Middle frontal gyrus (tissue), 1 donor: ENCODE data around the gene CARD19.

ENCODE experiments used
- DNase-seq: peaks from one replicate; pipeline ENCODE4 v3.0.0-alpha.2; 2015; ENCODE audit warnings: low spot score; ENCODE audit errors: extremely low spot score

The CARD19 gene

DNA sequence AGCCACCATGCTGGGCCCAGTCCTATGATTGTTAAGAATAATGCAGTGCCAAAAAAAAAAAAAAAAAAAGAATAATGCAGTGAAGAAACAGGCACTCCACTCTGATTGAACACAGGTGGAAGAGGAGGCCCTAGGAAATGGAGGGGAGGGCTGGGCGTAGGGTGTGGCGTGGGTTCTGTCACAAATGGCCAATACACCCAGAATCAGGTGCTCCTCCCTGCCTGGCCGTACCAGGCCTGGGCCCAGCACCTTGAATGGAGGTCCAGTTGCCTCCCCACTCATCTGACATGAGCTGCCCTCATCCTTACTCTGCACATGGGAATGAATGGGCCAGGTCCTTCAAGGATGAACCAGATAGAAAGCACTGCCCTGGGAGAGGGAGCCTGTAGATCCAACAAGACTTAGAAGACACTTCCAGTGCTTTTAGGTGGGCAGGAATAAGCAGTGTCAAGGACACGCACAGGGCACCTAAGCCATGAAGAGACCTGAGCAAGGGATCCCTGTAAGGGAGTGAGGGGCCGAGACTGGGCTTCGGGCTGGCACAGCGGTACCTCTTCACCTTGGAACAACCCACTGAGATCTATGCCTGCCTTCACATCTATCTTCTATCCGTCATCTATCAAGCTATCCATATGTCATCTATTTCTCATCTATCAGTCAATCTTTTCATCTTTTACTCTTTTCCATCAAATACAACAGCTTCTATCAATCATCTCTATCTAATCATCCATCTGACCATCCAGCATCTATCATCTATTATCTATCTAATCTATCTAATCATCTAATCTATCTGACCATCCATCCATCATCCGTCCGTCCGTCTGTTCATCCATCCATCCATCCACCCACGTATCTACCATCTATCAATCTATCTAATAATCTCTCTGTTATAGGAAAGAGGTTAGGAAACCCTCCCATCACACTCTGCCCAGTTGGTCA, 22.2 kb downstream of the CARD19 start:
- no peak for DNase-seq

DNA sequence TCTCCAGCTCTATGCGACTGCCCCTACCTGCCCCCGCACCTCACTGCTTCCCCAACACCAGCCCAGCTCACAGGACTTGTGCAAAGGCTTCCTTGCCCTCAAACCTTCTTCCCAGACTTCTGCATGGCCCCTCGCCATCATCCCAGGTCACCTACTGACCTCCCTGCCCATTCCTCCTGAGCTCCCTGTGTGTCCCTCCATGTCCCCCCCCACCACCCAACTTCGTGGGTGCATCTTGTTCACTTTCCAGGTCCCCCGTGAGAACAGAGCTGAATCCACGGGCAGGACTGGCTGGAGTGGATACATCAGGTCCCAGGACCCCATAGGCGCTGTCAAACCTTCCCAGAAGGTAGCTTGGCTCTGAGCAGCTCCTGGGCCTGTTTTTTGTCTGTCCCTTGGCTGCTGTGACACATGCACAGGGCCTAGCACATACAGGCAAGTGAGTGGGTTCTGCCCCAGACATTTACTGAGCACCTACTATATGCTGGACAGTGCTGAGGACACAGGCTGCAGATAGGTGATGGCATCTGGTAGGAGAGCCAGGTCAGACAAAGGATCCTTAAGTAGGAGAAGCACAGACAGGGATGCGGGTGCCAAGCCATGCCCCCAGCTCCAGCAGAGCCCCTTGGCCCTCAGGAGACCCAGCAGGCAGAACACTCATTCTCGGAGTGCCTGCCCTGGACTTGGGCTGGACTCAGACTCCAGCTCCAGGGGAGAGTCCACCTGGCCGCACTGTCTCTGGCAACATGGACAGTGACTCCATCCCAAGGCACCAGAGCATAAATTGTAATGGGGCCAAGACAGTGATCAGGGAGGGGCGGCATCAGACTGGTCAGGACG, 23.1 kb downstream of the CARD19 start:
- DNase-seq: no peak

DNA sequence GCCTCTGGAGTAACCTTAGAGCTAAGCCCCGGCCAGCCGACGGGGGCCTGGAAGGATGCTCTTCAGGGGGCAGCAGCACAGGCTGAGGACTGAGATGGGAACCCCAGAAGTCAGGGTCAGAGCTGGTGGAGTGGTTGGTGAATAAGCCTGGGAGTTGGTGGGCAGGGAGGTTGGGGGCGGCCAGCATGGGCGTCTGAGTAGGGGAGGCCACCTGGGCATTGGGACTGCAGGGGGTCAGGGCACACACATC, 23.6 kb downstream of the CARD19 start:
- DNase-seq: no peak

DNA sequence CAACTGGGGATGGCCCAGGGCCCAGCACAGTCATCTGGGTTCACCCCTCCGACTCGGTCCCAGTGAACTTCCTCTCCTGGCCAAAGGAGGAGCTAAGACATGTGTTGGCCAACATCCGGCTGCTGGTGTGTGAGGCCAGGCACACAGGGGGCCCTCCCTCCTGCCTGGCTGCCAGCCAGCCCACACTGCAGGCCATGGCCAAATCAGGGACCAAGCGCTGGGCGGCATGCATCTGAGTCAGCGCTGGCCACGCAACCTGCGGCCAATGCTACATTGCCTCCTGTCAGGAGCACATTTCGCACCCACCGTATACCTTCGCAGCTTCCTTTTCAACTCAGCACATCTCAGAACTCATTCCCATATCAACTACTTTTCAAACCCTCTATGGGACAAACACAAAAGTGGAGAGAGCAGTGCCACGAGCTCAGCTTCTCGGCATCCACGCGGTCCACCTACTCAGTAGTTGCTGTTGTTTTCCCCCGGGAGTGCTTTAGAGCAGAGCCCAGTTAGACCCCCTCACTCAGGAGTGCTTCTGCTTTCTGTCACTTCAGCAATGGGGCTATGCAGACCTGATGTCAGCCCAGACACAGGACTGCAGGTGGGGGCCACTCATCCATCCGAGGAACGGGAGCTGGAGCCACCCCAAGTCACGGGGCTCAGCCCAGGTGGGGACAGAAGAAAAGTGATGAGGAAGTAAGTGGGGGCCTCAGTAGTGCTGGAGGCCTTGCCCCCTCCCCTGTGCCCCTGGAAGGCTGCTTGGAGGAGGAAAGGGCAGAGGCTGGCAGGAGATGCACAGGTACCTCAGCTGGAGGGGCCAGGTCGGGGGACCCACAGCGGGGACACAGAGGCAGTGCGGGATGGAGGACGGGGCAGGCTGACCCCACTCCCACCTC, 24.2 kb downstream of the CARD19 start:
- DNase-seq: no peak

- DNase-seq: no peak
Measured at GRCh38 chr9:93120846-93121315, 24.9 kb downstream of the CARD19 start.

DNA sequence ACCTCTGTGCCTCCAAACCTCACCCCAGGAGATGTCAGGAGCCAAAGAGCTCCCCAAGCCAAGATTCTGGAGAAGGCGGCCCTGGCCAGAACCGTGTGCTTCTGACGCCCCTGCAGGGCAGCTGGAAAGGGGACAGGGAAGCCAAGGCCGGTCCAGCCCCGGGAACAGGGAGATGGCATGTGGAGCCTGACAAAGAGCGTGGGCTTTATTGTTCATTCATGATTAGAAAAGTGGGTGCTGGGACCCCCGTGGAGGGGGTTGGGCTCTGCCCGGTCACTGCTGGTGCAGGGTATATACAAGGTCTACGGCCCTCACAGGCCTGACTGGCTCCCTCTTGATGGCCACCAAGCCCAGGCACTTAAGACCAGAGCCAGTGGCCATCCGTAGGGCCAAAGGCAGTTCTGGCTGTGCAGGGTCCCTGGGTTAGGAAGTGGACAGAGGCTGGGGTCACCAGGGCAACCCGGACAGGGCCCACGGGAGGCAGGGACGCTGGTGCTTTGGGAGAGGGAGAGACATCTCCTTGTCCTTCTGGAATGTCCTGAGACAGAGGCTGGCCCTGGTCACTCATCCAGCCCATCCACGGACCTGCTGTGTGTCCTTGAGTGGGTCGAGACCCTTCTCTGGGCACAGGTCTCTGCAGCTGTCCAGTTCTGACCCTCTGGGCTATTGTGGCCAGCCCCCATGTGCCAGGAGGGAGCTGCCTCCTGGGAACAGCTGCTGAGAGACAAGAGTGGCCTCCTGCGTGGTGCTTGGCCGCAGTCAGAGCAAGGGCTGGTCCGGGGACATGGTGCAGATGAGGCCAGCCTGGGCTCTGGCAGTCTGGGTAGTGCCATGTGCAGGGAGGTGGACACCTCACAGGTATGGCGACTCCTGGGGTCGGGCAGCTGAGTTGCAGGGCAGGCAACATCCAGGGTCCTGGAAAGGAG, 25.6 kb downstream of the CARD19 start:
- DNase-seq: no peak

GRCh38 chr9:93122721-93123221, 26.8 kb downstream of the CARD19 start:
- DNase-seq: no peak

- no peak for DNase-seq
Measured at GRCh38 chr9:93123561-93124283, 27.7 kb downstream of the CARD19 start.

DNA sequence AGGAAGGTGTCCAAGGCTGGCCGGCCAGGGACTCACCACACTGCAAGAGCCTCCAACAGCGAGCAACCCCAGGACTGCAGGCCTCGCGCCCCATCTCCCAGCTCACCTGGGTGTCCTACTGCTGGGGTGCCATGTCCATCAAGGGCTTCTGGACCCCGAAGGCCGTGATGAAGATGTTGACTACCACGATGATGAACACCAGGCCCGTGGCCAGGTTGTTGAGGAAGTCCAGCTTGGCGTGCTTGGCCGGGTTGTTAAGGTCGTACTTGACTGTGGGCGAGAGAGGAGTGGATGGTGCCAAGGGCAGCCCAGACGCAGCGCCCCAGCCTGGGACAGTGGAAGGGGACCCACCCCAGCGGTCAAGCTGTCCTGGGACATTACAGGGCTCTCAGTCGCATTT, 28.8 kb downstream of the CARD19 start:
- no peak for DNase-seq

- no peak for DNase-seq
Measured at GRCh38 chr9:93125331-93125894, 29.4 kb downstream of the CARD19 start.

DNA sequence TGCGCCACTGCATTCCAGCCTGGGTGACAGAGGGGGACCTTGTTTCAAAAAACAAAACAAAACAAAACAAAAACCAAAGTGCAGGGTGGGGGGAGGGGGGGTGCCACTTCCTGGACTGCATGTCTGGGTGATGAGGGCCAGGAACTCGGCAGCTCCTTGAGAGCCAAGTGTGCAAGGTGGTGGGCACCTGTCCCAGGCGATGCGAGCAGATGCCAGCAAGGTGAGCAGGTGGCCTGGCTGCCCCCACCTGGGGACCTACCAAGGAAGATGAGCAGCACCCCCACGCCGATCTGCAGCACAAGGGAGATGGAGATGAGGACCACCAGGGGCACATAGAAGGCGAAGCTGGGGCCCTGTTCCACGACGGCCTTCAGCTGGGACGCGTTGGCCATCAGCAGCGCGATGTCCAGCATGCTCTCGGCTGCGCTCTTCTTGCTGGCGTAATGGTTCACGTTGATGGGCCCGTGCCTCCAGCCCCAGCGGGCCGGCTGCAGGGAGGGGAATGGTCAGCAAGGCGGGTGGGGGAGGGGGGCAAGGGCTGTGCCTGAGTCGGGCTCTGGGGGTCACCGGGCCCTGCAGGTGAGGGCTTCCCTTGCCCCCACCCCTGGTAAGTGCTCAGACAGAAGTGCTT, 30.2 kb downstream of the CARD19 start:
- DNase-seq: no peak

DNA sequence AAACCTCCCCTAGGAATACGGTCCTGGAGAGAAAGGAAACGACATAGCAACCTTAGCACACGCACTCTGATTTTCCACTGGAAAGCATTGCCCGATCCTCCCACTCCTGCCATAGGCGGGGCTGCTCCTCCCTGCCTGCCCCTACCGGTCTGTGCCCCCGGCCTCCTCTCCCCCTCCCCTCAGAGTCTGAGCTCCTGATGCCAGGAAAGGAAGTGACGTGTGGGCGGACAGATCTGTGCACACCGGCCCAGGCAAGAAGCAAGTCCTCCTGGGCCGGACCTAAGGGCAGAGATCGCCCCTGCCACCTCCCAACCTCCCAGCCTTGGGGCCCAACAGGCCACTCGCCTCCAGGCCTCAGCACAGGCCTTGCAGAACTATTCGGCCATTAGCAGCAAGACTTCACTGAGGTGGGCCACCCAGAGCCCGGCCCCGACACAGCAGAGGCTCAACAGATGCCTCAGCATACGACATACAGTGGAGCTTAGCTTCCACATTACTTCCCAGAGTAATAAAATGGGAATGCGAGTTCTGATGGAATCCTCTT, 30.9 kb downstream of the CARD19 start:
- DNase-seq: no peak

- no peak for DNase-seq
Measured at GRCh38 chr9:93127395-93127911, 31.4 kb downstream of the CARD19 start.

DNA sequence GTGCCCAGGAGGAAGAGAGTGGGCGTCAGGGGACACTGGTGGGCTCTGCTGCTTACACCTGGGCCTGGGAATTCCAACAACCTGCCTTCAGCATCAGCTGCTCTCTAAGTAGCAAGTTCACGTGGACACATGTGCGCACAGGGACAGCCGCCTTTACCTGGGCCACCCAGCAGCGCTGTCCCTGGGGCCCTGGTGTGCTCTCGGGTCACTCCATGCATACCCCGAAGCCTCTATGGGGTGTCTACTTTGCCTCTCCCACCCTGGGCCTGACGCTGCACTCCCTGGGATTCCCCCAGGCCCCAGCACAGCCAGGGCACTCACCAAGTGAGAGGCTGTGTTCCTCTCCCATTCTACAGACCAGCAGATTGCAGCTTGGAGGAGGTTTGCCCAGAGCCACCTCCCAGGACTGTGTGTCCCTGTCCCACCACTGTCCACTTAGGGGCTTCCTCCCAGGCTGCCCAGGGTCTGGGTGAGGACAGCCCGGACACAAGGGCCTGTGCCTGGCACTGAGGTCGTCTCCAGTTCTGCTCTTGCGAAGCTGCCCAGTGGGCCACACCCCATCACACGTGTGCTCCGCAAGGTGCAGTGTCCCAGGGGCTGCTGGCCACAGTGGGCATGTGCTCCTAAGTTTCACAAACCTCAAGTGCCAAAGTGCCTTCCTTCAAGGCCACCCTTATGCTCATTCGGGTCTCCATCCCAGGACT, 32.1 kb downstream of the CARD19 start:
- DNase-seq: no peak

DNA sequence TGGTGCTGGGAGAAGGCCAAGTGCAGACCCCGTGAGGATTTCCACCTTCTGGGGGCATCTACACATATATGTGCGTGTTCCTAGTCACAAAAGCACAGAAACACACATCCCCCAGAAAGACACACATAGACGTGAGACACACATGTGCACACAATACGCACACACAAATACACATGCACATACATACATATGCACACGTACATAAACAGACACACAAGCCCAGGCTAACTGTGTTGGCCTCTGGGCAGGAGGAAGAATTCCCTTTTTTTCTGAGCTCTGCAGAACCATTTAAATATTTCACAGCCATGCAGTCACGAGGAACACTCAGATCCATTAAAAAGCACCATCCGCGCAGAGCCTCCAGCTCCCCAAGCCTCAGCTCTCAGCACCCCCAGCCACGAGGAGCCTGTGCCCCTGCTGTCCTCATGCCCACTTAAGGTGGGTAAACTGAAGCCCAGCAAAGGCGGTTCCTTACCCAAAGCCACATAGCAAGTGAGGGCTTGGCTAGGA, 32.8 kb downstream of the CARD19 start:
- no peak for DNase-seq

DNA sequence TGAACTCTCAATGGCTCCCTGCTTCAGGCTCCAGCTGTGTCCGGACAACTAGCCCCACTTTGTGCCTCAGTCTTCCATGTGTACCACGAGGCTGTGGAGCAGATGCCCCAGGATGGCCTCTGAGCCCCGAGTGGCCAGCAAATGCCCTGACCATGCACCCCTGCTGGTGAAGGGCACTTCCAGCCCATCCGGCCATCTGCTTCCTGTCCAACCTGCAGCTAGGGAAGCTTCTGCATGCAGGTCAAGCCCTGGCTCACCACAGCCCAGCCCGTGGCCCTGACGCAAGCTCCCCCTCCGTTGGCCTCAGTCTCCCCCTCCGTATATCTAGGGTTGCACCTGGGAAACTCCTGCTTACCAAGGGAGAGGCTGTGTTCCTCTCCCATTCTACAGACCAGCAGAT, 33.3 kb downstream of the CARD19 start:
- DNase-seq: no peak
